SKM-1 (cell line): ENCODE results near the gene PHF19.

Experiments
- DNase-seq: peaks from one replicate; lab custom pipeline; 2025; ENCODE audit not compliant: unreplicated experiment; lab: John Stamatoyannopoulos, UW

Gene PHF19

DNA sequence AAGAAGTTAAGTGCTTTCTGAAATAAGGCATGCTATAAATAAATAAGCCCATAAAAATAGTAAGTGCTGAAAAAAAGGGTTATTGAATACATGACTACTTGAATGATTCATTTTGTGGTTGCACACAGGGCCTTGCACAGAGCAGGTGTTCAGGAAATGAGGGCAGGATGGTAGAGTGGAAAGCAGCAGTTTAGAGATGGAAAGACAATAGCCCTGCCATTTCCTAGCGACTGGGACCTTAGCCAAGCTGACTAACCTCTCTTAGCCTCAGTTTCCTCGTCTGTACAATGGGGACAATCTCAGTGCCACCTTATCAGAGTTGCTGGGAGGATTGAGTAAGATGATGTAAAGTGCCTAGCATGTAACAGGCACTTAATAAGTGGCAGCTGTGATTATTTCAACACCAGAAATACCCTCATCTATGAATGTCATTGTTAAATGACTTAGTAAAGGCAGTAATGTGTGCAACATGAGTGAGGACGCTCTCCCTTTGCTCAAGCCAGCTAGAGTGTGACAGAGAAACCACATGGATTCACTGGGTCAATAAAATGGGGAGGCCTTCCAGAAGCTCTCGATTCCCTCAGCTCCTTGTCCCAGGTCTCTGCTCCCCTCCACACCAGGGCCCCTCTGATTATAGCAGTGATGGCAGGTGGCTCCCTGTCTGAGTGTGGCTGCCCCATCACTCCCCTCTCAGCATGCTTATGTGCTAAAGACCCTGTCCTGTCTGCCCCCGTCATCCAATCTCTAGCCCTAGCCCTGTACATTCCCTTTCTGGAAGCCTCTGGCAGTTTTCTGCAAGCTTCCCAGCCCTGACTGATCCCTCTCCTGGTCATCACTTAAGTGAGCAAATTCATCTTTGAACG is 16.0 kb upstream of the PHF19 start:
- no peak for DNase-seq

DNA sequence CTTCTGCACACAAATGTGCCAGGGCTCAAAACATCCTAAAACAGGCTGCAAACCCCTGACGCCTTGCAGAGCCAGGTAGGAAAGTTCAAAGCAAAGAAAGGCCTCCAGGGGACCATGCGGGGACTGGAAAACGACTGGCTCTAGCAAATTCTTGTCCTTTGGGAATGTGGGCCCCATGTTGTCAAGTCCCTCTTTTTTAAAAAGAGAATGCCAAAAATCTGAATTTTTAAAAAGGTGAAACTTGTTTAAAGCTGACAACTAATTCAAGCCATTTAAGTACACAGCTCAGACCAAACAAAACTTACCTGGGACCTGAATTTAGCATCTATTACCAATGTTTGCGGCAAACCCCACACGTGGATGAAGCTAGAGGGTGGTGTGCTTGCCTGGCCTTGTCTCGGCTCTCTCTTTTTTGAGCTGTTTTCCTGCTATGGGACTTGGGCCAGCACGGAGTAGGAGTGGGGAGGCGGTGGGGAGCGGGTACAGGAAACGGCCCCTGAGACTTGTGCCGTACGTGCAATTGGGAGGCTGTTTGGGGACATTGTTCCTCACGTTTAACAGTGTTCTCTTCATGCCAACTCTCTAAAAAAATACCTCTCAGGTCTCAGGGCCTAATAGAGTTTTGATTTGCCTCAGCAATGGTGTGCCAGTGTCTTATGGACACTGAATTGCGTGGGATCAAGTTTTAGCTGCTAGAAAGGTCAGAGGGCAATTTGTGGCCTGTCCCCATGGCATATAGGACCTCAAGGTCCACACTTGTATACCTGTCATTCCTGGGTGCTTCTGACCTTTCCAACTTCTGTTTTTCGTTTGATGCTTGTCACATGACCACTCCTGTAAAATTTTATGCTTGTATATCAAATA is 15.1 kb upstream of the PHF19 start:
- no peak for DNase-seq

GRCh38 chr9:120891245-120891883 is 14.4 kb upstream of the PHF19 start:
- no peak for DNase-seq

DNA sequence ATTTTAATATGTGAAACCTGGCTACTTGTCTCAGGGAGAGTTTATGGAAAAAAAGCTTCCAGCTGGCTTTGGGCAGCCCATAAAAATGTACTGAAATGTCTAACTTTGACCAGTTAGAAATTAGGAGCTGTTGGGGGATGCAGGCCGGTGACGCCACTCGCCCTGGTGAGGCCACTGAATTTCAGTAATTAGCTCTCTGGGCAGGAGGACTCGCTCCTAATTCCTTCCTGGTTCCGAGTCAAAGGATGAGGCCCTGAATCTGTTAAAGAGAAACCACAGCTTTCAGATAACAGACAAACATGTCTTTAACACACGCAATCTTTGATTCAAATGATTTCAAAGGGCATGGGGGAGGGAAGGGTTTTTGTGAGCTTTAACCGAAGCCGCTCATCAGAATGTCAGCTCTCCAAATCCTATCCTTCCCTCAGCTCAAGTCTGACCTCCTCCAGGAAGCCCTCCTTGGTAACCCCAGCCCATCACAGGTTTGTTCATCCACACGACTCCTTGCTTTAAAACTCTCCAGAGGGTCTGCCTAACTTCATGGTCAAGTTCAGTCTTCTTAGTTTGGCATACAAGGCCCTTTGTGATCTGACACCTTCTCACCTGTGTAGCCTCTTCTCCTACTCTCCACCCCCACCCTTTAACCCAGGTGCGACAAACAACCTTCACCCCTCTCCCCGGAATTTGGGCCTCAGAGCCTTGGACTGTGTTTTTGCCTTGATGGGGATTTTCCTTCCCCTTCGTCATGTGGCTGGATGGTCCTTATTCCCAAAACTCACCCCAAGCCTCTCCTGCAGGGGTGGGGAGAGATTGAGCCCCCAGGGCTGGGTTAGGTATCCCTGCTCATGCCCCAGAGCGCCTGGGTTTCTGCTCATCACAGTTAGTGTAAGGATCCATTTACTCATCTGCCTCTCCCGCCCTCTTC is 13.6 kb upstream of the PHF19 start:
- no peak for DNase-seq

- DNase-seq, result no peak
Measured at GRCh38 chr9:120889606-120890271, 12.8 kb upstream of the PHF19 start.

GRCh38 chr9:120888626-120889025 is 11.6 kb upstream of the PHF19 start:
- DNase-seq, result no peak

DNA sequence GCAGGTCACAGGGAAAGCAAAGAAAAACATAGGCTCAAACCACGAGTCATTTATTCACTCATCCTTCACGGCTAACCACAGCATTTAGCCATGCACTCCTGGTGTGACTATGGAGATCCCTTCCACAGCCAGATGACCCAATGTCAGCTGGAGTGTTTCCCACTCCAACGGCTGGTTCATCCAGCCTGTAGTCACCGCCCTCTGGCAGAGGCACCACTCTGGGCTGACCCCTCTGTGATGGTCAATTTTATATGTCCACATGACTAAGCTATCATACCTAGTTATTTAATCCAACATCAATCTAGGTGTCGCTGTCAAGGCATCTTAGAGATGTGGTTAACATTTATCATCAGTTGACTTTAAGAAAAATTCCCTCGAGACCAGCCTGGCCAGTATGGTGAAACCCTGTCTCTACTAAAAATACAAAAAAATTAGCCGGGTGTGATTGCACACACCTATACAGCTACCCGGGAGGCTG is 9.5 kb upstream of the PHF19 start:
- no peak for DNase-seq

DNA sequence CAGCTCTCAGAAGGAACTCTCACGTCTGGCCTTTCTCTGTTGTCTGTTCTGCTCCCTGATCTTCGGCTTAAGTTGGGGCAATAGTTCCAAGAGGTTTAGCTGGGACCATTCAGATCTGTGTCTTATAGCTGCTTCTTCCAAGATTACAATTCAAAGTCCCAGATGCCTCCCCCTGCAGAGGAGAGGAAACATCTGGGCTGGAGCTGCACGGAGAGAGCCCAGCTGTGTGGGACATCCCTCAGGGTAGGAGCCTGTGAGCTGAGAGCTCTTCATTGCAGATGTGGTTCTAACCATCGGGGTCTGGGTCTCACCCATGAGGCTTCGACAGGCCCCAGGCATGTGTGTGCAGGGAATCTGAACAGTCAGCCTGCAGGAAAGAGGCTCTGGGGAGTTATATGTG is 9.0 kb upstream of the PHF19 start:
- DNase-seq, result no peak

- no peak for DNase-seq
Measured at GRCh38 chr9:120885457-120885856, 8.5 kb upstream of the PHF19 start.

DNA sequence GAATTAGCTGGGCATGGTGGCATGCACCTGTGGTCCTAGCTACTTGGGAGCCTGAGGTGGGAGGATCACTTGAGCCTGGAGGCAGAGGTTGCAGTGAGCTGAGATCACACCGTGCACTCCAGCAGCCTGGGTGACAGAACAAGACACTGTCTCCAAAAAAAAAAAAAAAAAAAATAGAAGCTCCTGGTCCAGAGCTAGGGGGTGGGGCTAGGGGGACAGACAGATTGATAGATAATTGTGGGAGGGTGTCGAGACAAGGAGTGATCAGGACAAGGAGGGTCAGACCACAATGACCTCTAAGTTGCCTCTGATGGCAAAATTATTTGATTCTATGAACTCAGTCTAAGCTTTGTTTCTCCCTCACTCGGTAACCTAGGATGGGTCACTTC is 6.6 kb upstream of the PHF19 start:
- no peak for DNase-seq

GRCh38 chr9:120882935-120883607 is 6.1 kb upstream of the PHF19 start:
- DNase-seq, result no peak

- no peak for DNase-seq
Measured at GRCh38 chr9:120879446-120879845, 2.5 kb upstream of the PHF19 start.

DNA sequence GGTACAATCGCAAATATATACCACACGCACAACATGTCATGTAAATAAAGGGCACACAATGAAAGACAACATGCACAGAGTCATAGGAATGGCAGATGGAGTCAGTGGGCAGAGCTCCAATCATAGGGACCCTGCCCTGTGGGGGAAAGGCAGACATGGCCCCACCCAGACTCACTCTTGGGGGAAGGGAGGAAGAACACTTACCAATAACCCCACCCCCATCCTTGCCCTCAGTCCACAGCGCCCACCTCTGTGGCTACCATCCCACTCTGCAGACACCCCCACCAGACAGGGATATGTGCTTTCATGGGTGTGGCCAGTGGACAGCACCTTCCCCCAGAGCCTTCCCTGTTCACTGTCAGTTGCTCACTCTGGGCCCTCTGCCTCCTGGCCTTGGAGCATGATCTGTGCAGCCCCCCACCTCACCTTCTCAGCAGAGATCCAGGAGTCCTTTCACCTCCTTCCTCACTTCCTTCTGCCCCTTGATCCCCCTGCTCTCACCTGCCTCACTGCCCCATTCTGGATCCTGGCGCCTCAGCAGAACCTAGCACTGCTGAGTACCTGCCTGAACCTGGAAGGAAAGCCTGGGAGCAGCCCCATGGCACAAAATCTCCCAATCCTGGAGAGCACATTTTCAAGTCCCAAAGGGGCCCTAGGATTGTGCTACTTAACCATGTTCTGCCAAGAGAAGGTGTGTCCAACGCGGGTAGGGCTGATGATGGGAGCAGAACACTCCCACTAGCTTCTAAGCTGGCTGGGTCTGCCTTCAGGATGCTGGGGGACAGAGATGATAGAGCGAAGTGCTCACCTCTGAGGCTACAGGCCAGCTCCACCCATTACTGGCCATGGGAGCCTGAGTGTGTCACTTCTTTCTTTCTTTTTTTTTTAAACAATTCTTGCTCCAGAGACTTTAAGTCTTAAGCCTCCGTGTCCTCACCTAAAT is 1.5 kb upstream of the PHF19 start:
- DNase-seq, result no peak

- peak; percentile 68 for DNase-seq
Measured at GRCh38 chr9:120877276-120878034, 467 bp upstream of the PHF19 start.

- peak; percentile 91 for DNase-seq
Measured at GRCh38 chr9:120875954-120876841, 790 bp downstream of the PHF19 start.

DNA sequence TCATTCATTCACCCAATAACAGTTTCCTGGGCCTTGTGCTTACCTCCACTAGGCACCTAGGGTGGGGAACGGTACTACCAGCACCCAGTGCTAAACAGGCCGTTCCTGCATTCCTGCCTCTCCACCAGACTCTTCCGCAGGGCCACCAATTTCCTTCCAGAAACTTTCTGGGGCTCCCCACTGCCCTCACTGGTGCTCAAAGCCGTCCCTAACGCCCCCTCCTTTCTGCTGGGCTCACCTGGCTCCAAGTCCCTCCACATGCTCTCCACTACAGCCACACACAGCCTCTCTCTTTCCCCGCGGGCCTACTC is 1.4 kb downstream of the PHF19 start:
- no peak for DNase-seq

DNA sequence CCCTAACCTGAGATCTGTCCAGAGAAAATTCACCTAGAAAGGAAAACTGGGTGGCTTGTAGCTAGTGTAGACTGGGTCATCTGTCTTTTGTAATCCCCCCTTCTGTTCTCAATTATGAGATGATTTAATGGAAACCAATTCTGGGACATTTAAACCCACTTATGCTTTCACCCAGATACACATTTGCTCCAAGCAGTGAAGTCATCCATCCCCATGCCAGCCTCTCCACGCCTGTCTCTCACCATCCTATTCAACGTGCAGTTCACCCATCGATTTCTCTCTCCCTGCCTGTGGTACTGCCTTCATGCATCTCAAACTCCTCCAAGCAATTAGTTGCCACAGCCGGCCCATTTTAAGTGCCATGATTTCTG is 1.8 kb downstream of the PHF19 start:
- no peak for DNase-seq
